PC-3 (cell line): ENCODE measurements around the gene ACLY.

ENCODE experiments used
- EZH2 ChIP-seq: fragments of 300-600 bp; sonication (generic); IDR thresholded peaks from one replicate; pipeline ENCODE4 v1.6.1; 2017; ENCODE audit warnings: antibody characterized with exemption, mild to moderate bottlenecking, low read length; ENCODE audit not compliant: unreplicated experiment
- EZH2phosphoT487 ChIP-seq: fragments of 300-600 bp; sonication (generic); IDR thresholded peaks from 2 replicates; pipeline ENCODE4 v1.6.1; 2018; ENCODE audit warnings: mild to moderate bottlenecking, antibody characterized with exemption, low read length, borderline replicate concordance
- TF ChIP-seq, protein P1 (sequence below): fragments of 300-600 bp; sonication (generic); conservative IDR thresholded peaks from 2 replicates; pipeline ENCODE4 v1.5.1; 2017; ENCODE audit warnings: antibody characterized with exemption, low read depth, mild to moderate bottlenecking, low read length

DNA sequence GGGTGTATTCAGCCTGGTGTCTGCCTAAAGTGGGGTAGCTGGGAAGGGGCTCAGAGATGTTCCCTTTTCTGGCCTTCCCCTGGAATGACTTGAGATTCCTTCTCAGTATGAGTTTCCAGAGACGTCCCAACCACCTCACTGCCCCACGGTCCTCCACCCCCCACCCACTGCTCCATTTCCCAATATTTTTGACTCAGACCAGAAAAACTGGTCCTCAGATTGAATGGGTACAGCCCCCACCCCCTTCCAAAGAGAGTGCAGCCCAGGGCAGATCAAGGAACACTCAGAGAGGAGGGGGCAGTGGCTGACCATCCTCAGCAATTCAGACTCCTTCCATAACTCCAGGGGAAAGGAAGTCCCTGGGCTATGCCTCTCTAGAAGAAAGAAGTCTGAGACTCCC is 3.2 kb downstream of the ACLY start:
- TF ChIP-seq, protein P1, sequence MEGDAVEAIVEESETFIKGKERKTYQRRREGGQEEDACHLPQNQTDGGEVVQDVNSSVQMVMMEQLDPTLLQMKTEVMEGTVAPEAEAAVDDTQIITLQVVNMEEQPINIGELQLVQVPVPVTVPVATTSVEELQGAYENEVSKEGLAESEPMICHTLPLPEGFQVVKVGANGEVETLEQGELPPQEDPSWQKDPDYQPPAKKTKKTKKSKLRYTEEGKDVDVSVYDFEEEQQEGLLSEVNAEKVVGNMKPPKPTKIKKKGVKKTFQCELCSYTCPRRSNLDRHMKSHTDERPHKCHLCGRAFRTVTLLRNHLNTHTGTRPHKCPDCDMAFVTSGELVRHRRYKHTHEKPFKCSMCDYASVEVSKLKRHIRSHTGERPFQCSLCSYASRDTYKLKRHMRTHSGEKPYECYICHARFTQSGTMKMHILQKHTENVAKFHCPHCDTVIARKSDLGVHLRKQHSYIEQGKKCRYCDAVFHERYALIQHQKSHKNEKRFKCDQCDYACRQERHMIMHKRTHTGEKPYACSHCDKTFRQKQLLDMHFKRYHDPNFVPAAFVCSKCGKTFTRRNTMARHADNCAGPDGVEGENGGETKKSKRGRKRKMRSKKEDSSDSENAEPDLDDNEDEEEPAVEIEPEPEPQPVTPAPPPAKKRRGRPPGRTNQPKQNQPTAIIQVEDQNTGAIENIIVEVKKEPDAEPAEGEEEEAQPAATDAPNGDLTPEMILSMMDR = no peak
- no peak for TF ChIP-seq EZH2
- TF ChIP-seq EZH2phosphoT487 = no peak
